ENCODE data around the gene DBT.
"Not testable (repeated sequence)": the region's sequence is repeated elsewhere in the genome, so short reads cannot be mapped to it uniquely, and the experiment has no call there.

- not testable (repeated sequence) for TF ChIP-seq BACH2 (CRISPR knock-in tag; IDR thresholded peaks at IDR 0.05; ENCODE audit: borderline replicate concordance); CREB5 (CRISPR knock-in tag; IDR thresholded peaks at IDR 0.05; ENCODE audit: low read depth); ZFP30 (CRISPR knock-in tag; IDR thresholded peaks at IDR 0.05); CSDC2 (CRISPR knock-in tag; IDR thresholded peaks at IDR 0.05); TOX (CRISPR knock-in tag; IDR thresholded peaks at IDR 0.05; ENCODE audit: borderline replicate concordance); ZFP3 (CRISPR knock-in tag; IDR thresholded peaks at IDR 0.05); ISL1 (CRISPR knock-in tag; IDR thresholded peaks at IDR 0.05); PATZ1 (CRISPR knock-in tag; IDR thresholded peaks at IDR 0.05; ENCODE audit: borderline replicate concordance); ESRRG (CRISPR knock-in tag; IDR thresholded peaks at IDR 0.05); ZNF8 (CRISPR knock-in tag; IDR thresholded peaks at IDR 0.05); ZC3H10 (CRISPR knock-in tag; IDR thresholded peaks at IDR 0.05); ARNTL (CRISPR knock-in tag; IDR thresholded peaks at IDR 0.05; ENCODE audit: borderline replicate concordance, low read depth); ZNF70 (CRISPR knock-in tag; IDR thresholded peaks at IDR 0.05); SNAI2 (CRISPR knock-in tag; IDR thresholded peaks at IDR 0.05)
Observed at GRCh38 chr1:100205103-100205502, 44.5 kb downstream of the DBT start.

All from SK-N-SH treated with all-trans-retinoic acid at 6 μM for 48 hours (cell line).